HG02973 (cell line): ENCODE data around the gene KIR3DL1.
"Not testable (repeated sequence)": the region's sequence is repeated elsewhere in the genome, so short reads cannot be mapped to it uniquely, and the experiment has no call there.

Experiments used
- ATAC-seq: cut with Tn5 transposase; IDR thresholded peaks from one replicate; pipeline ENCODE4 v1.9.1; 2021; ENCODE audit warnings: moderate library complexity; ENCODE audit not compliant: unreplicated experiment

KIR3DL1 gene

GRCh38 chr19:54816251-54816650, at the start of gene KIR3DL1:
TSS of gene KIR3DL1 (plus strand) at chr19:54816468.
- ATAC-seq: not testable (repeated sequence)

GRCh38 chr19:54769646-54770045, 46.6 kb upstream of the KIR3DL1 start, which contains the start of gene KIR2DL1:
TSS of gene KIR2DL1 (plus strand) at chr19:54769793. CDS start at chr19:54769851, 58 bp downstream.
- not testable (repeated sequence) for ATAC-seq

- ATAC-seq: not testable (repeated sequence)
Measured at GRCh38 chr19:54770511-54770910, 45.8 kb upstream of the KIR3DL1 start.

- not testable (repeated sequence) for ATAC-seq
Measured at GRCh38 chr19:54771018-54771960, 45.0 kb upstream of the KIR3DL1 start.

- not testable (repeated sequence) for ATAC-seq
Measured at GRCh38 chr19:54772666-54773065, 43.6 kb upstream of the KIR3DL1 start.

GRCh38 chr19:54775095-54775815, 41.0 kb upstream of the KIR3DL1 start:
- not testable (repeated sequence) for ATAC-seq

- not testable (repeated sequence) for ATAC-seq
Measured at GRCh38 chr19:54775830-54776229, 40.4 kb upstream of the KIR3DL1 start.

GRCh38 chr19:54777851-54778250, 38.4 kb upstream of the KIR3DL1 start:
- not testable (repeated sequence) for ATAC-seq

- not testable (repeated sequence) for ATAC-seq
Measured at GRCh38 chr19:54778896-54779295, 37.4 kb upstream of the KIR3DL1 start.

GRCh38 chr19:54782916-54783315, 33.4 kb upstream of the KIR3DL1 start:
- ATAC-seq: not testable (repeated sequence)

GRCh38 chr19:54786091-54786723, 30.1 kb upstream of the KIR3DL1 start:
- ATAC-seq: not testable (repeated sequence)

GRCh38 chr19:54788154-54788553, 28.1 kb upstream of the KIR3DL1 start:
- ATAC-seq: not testable (repeated sequence)

GRCh38 chr19:54790711-54791110, 25.6 kb upstream of the KIR3DL1 start:
- no peak for ATAC-seq

- no peak for ATAC-seq
Measured at GRCh38 chr19:54791476-54791875, 24.8 kb upstream of the KIR3DL1 start.

- no peak for ATAC-seq
Measured at GRCh38 chr19:54792814-54793213, 23.5 kb upstream of the KIR3DL1 start.

- no peak for ATAC-seq
Measured at GRCh38 chr19:54795758-54796157, 20.5 kb upstream of the KIR3DL1 start.

- no peak for ATAC-seq
Measured at GRCh38 chr19:54803410-54803809, 12.9 kb upstream of the KIR3DL1 start, which contains the start of gene KIR2DL4. TSS of gene KIR2DL4 (plus strand) at chr19:54803610. CDS start at chr19:54803652, 42 bp downstream.

GRCh38 chr19:54804101-54804500, 12.2 kb upstream of the KIR3DL1 start:
- ATAC-seq: no peak

- ATAC-seq: no peak
Measured at GRCh38 chr19:54804571-54804970, 11.7 kb upstream of the KIR3DL1 start.

GRCh38 chr19:54805665-54806515, 10.4 kb upstream of the KIR3DL1 start:
- no peak for ATAC-seq
